ENCODE results near the gene NDST1.

DNA sequence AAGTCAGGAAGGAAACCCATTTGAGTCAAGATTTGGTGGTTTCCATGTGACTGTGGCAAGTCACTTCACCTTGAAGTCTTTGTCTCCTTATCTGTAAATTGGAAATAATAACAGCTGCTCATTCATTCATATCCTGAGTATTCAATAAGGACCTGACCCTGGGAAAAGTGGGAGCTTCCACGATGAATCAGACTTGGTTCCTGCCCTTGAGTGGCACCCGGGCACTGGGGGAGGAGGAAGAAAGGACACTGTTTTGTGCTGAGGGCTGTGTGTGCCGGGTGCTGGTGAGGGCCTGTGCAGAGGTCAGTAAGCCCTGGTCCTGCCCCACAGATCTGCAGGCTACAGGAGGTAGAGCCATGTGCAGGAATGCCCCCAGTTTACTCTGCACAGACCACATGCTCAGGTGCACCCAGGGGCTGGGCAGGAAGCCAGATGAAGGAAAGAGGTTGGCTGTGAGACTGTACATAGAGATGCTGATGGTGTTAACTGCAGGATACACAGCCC, 6.8 kb downstream of the NDST1 start:
- TF ChIP-seq, protein P1, sequence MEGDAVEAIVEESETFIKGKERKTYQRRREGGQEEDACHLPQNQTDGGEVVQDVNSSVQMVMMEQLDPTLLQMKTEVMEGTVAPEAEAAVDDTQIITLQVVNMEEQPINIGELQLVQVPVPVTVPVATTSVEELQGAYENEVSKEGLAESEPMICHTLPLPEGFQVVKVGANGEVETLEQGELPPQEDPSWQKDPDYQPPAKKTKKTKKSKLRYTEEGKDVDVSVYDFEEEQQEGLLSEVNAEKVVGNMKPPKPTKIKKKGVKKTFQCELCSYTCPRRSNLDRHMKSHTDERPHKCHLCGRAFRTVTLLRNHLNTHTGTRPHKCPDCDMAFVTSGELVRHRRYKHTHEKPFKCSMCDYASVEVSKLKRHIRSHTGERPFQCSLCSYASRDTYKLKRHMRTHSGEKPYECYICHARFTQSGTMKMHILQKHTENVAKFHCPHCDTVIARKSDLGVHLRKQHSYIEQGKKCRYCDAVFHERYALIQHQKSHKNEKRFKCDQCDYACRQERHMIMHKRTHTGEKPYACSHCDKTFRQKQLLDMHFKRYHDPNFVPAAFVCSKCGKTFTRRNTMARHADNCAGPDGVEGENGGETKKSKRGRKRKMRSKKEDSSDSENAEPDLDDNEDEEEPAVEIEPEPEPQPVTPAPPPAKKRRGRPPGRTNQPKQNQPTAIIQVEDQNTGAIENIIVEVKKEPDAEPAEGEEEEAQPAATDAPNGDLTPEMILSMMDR (conservative IDR thresholded peaks at IDR 0.05; ENCODE audit: low read depth, low read length), result no peak
- TF ChIP-seq EZH2phosphoT487 (IDR thresholded peaks at IDR 0.05; ENCODE audit: borderline replicate concordance, low read length), result no peak
